Measurements from ENCODE around the gene CEACAM19.

CEACAM19 gene

DNA sequence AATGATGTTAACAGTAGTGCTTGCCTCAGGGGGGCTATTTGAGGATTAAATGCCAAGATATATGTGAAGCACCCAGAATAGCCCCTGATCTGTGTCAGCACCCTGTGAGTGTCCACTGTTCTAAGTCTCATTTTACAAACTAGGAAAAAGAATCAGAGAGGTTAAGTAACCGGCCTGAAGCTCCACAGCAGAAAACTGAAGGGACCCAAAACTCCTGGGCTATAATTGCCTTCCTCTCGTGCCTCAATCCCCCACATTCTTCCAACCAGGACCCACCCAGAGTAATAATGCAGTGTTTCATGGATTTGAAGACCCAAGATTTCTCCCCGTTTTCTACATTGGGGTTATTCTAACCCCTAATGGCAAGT, 25.2 kb upstream of the CEACAM19 start:
- 93% methylated on average over 3 of the region's 3 CpGs for WGBS
- Histone ChIP-seq H3K27me3 (ENCODE audit: insufficient read depth, low read length) (peaks cover 15% of the 10 kb centered on the region), H3K9ac (ENCODE audit: low read depth, low read length) (no peak overlapping the region), H3K4me3 (ENCODE audit: low read length) (no peak overlapping the region), H3K27ac (ENCODE audit: low read depth, low read length) (no peak overlapping the region), H3K36me3 (ENCODE audit: insufficient read depth, low read length) (peaks cover 38% of the 10 kb centered on the region), H3K4me1 (ENCODE audit: insufficient read depth, low read length) (no peaks in the 10 kb centered on the region), H3K9me3 (ENCODE audit: insufficient read depth, low read depth, low read length) (no peaks in the 10 kb centered on the region)

- Histone ChIP-seq H3K36me3 (ENCODE audit: insufficient read depth, low read length) (peaks cover 50% of the 10 kb centered on the region), H3K27me3 (ENCODE audit: insufficient read depth, low read length) (peaks cover 15% of the 10 kb centered on the region), H3K9ac (ENCODE audit: low read depth, low read length) (no peak overlapping the region), H3K4me1 (ENCODE audit: insufficient read depth, low read length) (no peaks in the 10 kb centered on the region), H3K27ac (ENCODE audit: low read depth, low read length) (no peak overlapping the region), H3K4me3 (ENCODE audit: low read length) (no peak overlapping the region), H3K9me3 (ENCODE audit: insufficient read depth, low read depth, low read length) (no peaks in the 10 kb centered on the region)
- WGBS, result 93% methylated on average over 31 of the region's 31 CpGs
Observed at GRCh38 chr19:44647144-44647543, 24.1 kb upstream of the CEACAM19 start.

- Histone ChIP-seq H3K4me1 (ENCODE audit: insufficient read depth, low read length) (no peaks in the 10 kb centered on the region), H3K27ac (ENCODE audit: low read depth, low read length) (no peak overlapping the region), H3K9ac (ENCODE audit: low read depth, low read length) (no peak overlapping the region), H3K4me3 (ENCODE audit: low read length) (no peak overlapping the region), H3K27me3 (ENCODE audit: insufficient read depth, low read length) (no peaks in the 10 kb centered on the region), H3K9me3 (ENCODE audit: insufficient read depth, low read depth, low read length) (no peaks in the 10 kb centered on the region), H3K36me3 (ENCODE audit: insufficient read depth, low read length) (peaks cover 65% of the 10 kb centered on the region)
- WGBS, result 95% methylated on average over 3 of the region's 3 CpGs
Observed at GRCh38 chr19:44648631-44649251, 22.5 kb upstream of the CEACAM19 start.

- H3K9ac ChIP-seq (ENCODE audit: low read depth, low read length), result no peak overlapping the region
- WGBS, result 94% methylated on average over 15 of the region's 15 CpGs
- H3K4me3 ChIP-seq (ENCODE audit: low read length), result no peak overlapping the region
- no peaks in the 10 kb centered on the region for H3K4me1 ChIP-seq (ENCODE audit: insufficient read depth, low read length)
- no peak overlapping the region for H3K27ac ChIP-seq (ENCODE audit: low read depth, low read length)
- peaks cover 68% of the 10 kb centered on the region for H3K36me3 ChIP-seq (ENCODE audit: insufficient read depth, low read length)
- H3K27me3 ChIP-seq (ENCODE audit: insufficient read depth, low read length), result no peaks in the 10 kb centered on the region
- H3K9me3 ChIP-seq (ENCODE audit: insufficient read depth, low read depth, low read length), result no peaks in the 10 kb centered on the region
Observed at GRCh38 chr19:44649578-44650145, 21.6 kb upstream of the CEACAM19 start.

DNA sequence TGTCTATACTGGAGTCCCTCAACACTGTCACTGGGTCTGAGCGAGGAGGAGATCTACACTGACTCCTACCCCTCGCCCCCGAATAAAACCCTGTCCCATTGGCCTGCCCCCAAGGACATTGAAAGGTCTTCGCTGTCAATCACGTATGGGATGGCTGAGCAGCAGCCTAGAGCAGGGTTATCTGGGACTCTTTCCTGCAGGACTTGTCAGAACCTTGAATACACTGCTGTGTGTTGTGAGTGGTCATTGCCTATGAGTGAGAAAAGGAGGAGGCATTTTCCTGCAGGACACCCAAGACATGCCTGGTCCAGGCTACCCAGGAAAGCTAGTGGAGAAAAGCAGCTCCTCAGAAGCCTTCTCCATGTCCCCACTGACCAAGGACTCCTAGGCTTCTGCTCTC, 17.9 kb upstream of the CEACAM19 start:
- Histone ChIP-seq H3K27me3 (ENCODE audit: insufficient read depth, low read length) (no peaks in the 10 kb centered on the region), H3K27ac (ENCODE audit: low read depth, low read length) (no peak overlapping the region), H3K4me3 (ENCODE audit: low read length) (no peak overlapping the region), H3K9me3 (ENCODE audit: insufficient read depth, low read depth, low read length) (no peaks in the 10 kb centered on the region), H3K4me1 (ENCODE audit: insufficient read depth, low read length) (no peaks in the 10 kb centered on the region), H3K9ac (ENCODE audit: low read depth, low read length) (no peak overlapping the region), H3K36me3 (ENCODE audit: insufficient read depth, low read length) (peaks cover 85% of the 10 kb centered on the region)
- 95% methylated on average over 5 of the region's 5 CpGs for WGBS

- Histone ChIP-seq H3K27ac (ENCODE audit: low read depth, low read length) (no peak overlapping the region), H3K9me3 (ENCODE audit: insufficient read depth, low read depth, low read length) (no peaks in the 10 kb centered on the region), H3K36me3 (ENCODE audit: insufficient read depth, low read length) (peaks cover 85% of the 10 kb centered on the region), H3K4me3 (ENCODE audit: low read length) (no peak overlapping the region), H3K4me1 (ENCODE audit: insufficient read depth, low read length) (no peaks in the 10 kb centered on the region), H3K9ac (ENCODE audit: low read depth, low read length) (no peak overlapping the region), H3K27me3 (ENCODE audit: insufficient read depth, low read length) (no peaks in the 10 kb centered on the region)
- WGBS, result 80% methylated on average over 15 of the region's 16 CpGs
Observed at GRCh38 chr19:44653977-44654774, 17.1 kb upstream of the CEACAM19 start.

GRCh38 chr19:44657211-44657921, 13.9 kb upstream of the CEACAM19 start:
- Histone ChIP-seq H3K9ac (ENCODE audit: low read depth, low read length) (no peak overlapping the region), H3K27me3 (ENCODE audit: insufficient read depth, low read length) (no peaks in the 10 kb centered on the region), H3K36me3 (ENCODE audit: insufficient read depth, low read length) (peaks cover 83% of the 10 kb centered on the region), H3K27ac (ENCODE audit: low read depth, low read length) (no peak overlapping the region), H3K9me3 (ENCODE audit: insufficient read depth, low read depth, low read length) (no peaks in the 10 kb centered on the region), H3K4me3 (ENCODE audit: low read length) (no peak overlapping the region), H3K4me1 (ENCODE audit: insufficient read depth, low read length) (no peaks in the 10 kb centered on the region)
- 57% methylated on average over 25 of the region's 25 CpGs for WGBS

DNA sequence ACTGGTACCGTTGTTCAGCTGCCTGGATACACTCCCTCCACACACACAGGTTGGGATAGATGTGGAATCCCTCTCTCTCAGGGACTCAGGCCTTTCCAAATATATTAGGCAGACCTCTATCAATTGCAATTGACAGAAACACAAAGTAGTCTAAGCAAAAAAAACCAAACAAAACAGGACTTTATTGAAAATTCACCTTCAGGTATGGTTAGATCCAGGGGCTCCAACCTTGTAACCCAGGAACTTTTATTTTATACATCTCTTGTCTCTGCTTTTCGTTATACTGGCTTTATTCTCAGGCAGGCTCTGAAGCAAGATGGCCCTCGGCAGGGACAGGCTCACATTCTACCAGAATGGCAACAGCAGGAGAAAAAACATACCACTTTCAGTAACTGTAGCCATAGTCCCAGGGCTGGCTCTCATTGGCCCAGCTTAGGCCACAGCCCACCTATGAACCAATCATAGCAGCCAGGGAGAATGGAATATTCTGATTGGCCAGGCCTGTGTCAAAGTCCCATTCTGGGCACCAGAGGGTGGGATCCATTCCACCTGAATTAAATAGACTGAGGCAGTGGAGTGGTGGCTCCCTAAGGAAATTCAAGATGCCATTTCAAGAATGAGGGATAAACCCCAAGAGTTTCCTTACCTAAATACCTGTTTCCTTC, 13.1 kb upstream of the CEACAM19 start:
- Histone ChIP-seq H3K27me3 (ENCODE audit: insufficient read depth, low read length) (no peaks in the 10 kb centered on the region), H3K4me3 (ENCODE audit: low read length) (no peak overlapping the region), H3K27ac (ENCODE audit: low read depth, low read length) (no peak overlapping the region), H3K36me3 (ENCODE audit: insufficient read depth, low read length) (peaks cover 83% of the 10 kb centered on the region), H3K9ac (ENCODE audit: low read depth, low read length) (no peak overlapping the region), H3K4me1 (ENCODE audit: insufficient read depth, low read length) (no peaks in the 10 kb centered on the region), H3K9me3 (ENCODE audit: insufficient read depth, low read depth, low read length) (no peaks in the 10 kb centered on the region)
- 97% methylated on average over 3 of the region's 3 CpGs for WGBS

GRCh38 chr19:44660081-44660480, 11.2 kb upstream of the CEACAM19 start:
- Histone ChIP-seq H3K27me3 (ENCODE audit: insufficient read depth, low read length) (no peaks in the 10 kb centered on the region), H3K4me1 (ENCODE audit: insufficient read depth, low read length) (no peaks in the 10 kb centered on the region), H3K36me3 (ENCODE audit: insufficient read depth, low read length) (peaks cover 75% of the 10 kb centered on the region), H3K4me3 (ENCODE audit: low read length) (no peak overlapping the region), H3K9ac (ENCODE audit: low read depth, low read length) (no peak overlapping the region), H3K27ac (ENCODE audit: low read depth, low read length) (no peak overlapping the region), H3K9me3 (ENCODE audit: insufficient read depth, low read depth, low read length) (no peaks in the 10 kb centered on the region)
- WGBS, result 96% methylated on average over 4 of the region's 4 CpGs

DNA sequence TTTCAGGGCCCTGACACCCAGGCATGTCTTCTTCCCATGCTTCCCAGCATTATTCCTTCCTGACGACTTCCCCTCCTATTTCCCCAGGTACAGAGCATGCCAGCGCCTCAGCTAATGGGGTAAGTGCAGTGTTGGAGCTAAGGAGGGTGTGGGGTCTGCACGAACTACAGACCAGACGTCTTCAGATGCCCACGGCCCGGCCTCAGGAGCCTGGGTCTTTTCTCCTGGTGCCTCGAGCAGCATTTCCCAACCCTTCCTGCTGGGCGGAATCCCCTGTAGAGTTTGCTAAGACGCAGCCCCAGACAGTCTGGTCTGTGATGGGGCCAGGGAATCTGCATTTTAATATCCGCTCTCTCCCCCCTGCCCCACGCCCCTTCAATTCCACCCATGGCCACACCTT, 10.1 kb upstream of the CEACAM19 start:
- WGBS, result 92% methylated on average over 10 of the region's 11 CpGs
- no peak overlapping the region for H3K9ac ChIP-seq (ENCODE audit: low read depth, low read length)
- no peaks in the 10 kb centered on the region for H3K27me3 ChIP-seq (ENCODE audit: insufficient read depth, low read length)
- H3K27ac ChIP-seq (ENCODE audit: low read depth, low read length), result no peak overlapping the region
- no peaks in the 10 kb centered on the region for H3K9me3 ChIP-seq (ENCODE audit: insufficient read depth, low read depth, low read length)
- peaks cover 64% of the 10 kb centered on the region for H3K36me3 ChIP-seq (ENCODE audit: insufficient read depth, low read length)
- no peaks in the 10 kb centered on the region for H3K4me1 ChIP-seq (ENCODE audit: insufficient read depth, low read length)
- H3K4me3 ChIP-seq (ENCODE audit: low read length), result no peak overlapping the region

- no peaks in the 10 kb centered on the region for H3K4me1 ChIP-seq (ENCODE audit: insufficient read depth, low read length)
- no peaks in the 10 kb centered on the region for H3K9me3 ChIP-seq (ENCODE audit: insufficient read depth, low read depth, low read length)
- no peak overlapping the region for H3K27ac ChIP-seq (ENCODE audit: low read depth, low read length)
- no peak overlapping the region for H3K9ac ChIP-seq (ENCODE audit: low read depth, low read length)
- no peak overlapping the region for H3K4me3 ChIP-seq (ENCODE audit: low read length)
- WGBS, result 97% methylated on average over 7 of the region's 7 CpGs
- peaks cover 61% of the 10 kb centered on the region for H3K36me3 ChIP-seq (ENCODE audit: insufficient read depth, low read length)
- H3K27me3 ChIP-seq (ENCODE audit: insufficient read depth, low read length), result no peaks in the 10 kb centered on the region
Observed at GRCh38 chr19:44661904-44662303, 9.4 kb upstream of the CEACAM19 start.
